ENCODE data around the gene ZNF467. TPM values are rescaled to one million over a fixed set of nuclear protein-coding genes. Genes with fewer than 3 reads are reported as not detected.

Gene ZNF467
- total and polyA plus RNA-seq, 2 donors (not counting 3 experiments of a cell fraction or from before 2014, with no cell fraction given) = 4.2 to 8.9 TPM

DNA sequence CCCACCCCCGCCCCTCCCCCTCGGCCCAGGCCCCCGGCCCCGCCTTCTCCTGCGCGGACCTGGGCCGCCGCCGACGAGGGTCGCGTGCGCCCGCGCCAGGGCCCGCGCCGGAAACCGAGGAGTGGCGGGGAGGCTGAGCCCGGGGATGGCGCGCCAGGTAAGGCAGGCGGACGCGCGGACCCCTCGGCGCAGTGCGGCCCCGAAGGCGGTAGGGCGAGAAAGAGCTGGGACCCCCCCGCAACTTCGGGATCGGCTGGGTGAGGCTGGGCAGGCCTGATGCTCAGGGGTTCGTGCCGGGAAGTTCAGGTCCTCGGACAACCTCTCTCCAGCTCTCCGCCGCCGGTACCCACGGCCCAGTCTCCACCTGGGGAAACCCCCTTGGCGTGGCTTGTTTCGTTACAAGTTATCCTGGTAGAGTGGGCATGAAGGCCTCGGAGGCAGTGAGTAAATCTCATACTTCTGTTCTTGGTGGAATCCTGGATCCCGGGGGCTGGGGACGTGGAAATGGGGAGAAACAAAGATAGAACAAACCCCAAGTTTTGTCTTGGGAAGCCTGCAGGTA, 58.4 kb downstream of the ZNF467 start:
- Histone ChIP-seq H3K79me2 (ENCODE audit: control insufficient read depth, insufficient read depth, low read length) (no peaks in the 10 kb centered on the region), H3K36me3 (ENCODE audit: control insufficient read depth in 2 of 2, extremely low read depth in 1 of 2, insufficient read depth in 2 of 2, low read length in 2 of 2) (no peaks in the 10 kb centered on the region), H3K4me2 (ENCODE audit: insufficient read depth, low read length) (peak overlapping the region; percentile 87), H3K9me1 (replicated peaks; ENCODE audit: control insufficient read depth, extremely low read depth, insufficient read depth, low read length) (no peaks in the 10 kb centered on the region), H3K9ac (replicated peaks; ENCODE audit: extremely low read depth, insufficient read depth, low read length) (peak overlapping the region; percentile 71), H3K4me3 (replicated peaks in 1 of 3; ENCODE audit: insufficient read depth in 1 of 3, low read depth in 1 of 3, low read length in 3 of 3) (peak overlapping the region; percentile 78 to 86 (median 84)), H3K27me3 (ENCODE audit: control insufficient read depth in 2 of 2, insufficient read depth in 2 of 2, low read length in 2 of 2) (peaks cover 0 to 4% of the 10 kb centered on the region in 2 experiments), H3K27ac (ENCODE audit: insufficient read depth, low read depth, low read length) (no peak overlapping the region), H3K9me3 (replicated peaks; ENCODE audit: control insufficient read depth, insufficient read depth, low read length) (no peaks in the 10 kb centered on the region), H4K20me1 (replicated peaks; ENCODE audit: control insufficient read depth, extremely low read depth, insufficient read depth, low read length) (no peaks in the 10 kb centered on the region), H3K4me1 (ENCODE audit: control insufficient read depth, extremely low read depth, insufficient read depth, low read length) (peaks cover 11% of the 10 kb centered on the region), H2AFZ (ENCODE audit: low read depth, low read length) (peak overlapping the region; percentile 98)
- DNase-seq (ENCODE audit: low read depth, low spot score) (peak; percentile 30), FAIRE-seq (no peak)
- BruUV-seq (replicated peaks) = TSS peak; percentile 36
- dilution Hi-C loops (cut with MboI; ENCODE audit: extremely low pct_ligation_motif_present, low sequenced_read_pairs) = no loop called here
- TF ChIP-seq, protein P1, sequence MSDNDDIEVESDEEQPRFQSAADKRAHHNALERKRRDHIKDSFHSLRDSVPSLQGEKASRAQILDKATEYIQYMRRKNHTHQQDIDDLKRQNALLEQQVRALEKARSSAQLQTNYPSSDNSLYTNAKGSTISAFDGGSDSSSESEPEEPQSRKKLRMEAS (IDR thresholded peaks at IDR 0.05; ENCODE audit: insufficient read depth, insufficient read length) = no peak
- TF ChIP-seq GATA2 (IDR thresholded peaks at IDR 0.05; ENCODE audit: insufficient read depth, insufficient read length, low read depth, low read length) (no peak), FOS (IDR thresholded peaks at IDR 0.05; ENCODE audit: borderline replicate concordance, insufficient read depth, low read length) (no peak), CTCF (IDR thresholded peaks at IDR 0.05; ENCODE audit: extremely low read depth in 1 of 2, insufficient read depth in 1 of 2, low read depth in 1 of 2, low read length in 2 of 2) (no peak), POLR2AphosphoS5 (IDR thresholded peaks at IDR 0.05; ENCODE audit: insufficient read depth, low read depth, low read length) (no peak), MYC (IDR thresholded peaks at IDR 0.05; ENCODE audit: low read depth, low read length) (no peak), POLR2A (IDR thresholded peaks at IDR 0.05; ENCODE audit: low read depth, low read length) (no peak), JUN (IDR thresholded peaks at IDR 0.05; ENCODE audit: borderline replicate concordance, insufficient read depth, insufficient read length, low read depth) (no peak), EZH2 (IDR thresholded peaks at IDR 0.05; ENCODE audit: borderline replicate concordance, low read depth, low read length, severe bottlenecking) (no peak)
- intact Hi-C loops (cut with micrococcal nuclease) = loop anchor here (1.0 to 5.0 kb wide), 5 partner anchors 52 to 453 kb away; partner anchors contain the start of genes ZNF783 and ZNF862
- POLR2A ChIA-PET = no interaction called here
- CTCF ChIA-PET = interaction anchor here (0.8 to 3.4 kb wide), 4 partner anchors 27 to 57 kb away, joined by 3 to 27 read pairs (median 4); no protein-coding TSS in a partner anchor

Other genes starting within 250 kb of the ZNF467 start
- gene ZNF862, start 64.8 kb upstream of the ZNF467 start, total RNA-seq = 7.2 and 14.7 TPM in 2 replicates
- gene ZNF862, start 64.8 kb upstream of the ZNF467 start, polyA plus RNA-seq = 10.2 and 10.8 TPM in 2 replicates
- gene ATP6V0E2, start 100.4 kb upstream of the ZNF467 start, total RNA-seq = 21.5 and 27.8 TPM in 2 replicates
- gene ATP6V0E2, start 100.4 kb upstream of the ZNF467 start, polyA plus RNA-seq = 36.8 and 57.6 TPM in 2 replicates

All from endothelial cell of umbilical vein (primary cell).